WTC11 (cell line): ENCODE results near the gene ZGPAT. TPM values are rescaled to one million over a fixed set of nuclear protein-coding genes. Genes with fewer than 3 reads are reported as not detected.

Source experiments
- ATAC-seq: fragments of 200-7000 bp; cut with Tn5 transposase; 2 replicates; pipeline ENCODE4 v1.10.0; 2021; ENCODE audit warnings: mild to moderate bottlenecking, moderate library complexity
- CTCF ChIA-PET: fragments of 300-600 bp; sonication (Branson Sonifier 250); formaldehyde crosslinking; loops from one replicate; lab custom pipeline; 2021; ENCODE audit warnings: antibody characterized with exemption; lab: Charles Lee
- POLR2A ChIA-PET: fragments of 350-600 bp; sonication (Branson Sonifier 250); formaldehyde crosslinking; loops from one replicate; lab custom pipeline; 2021; ENCODE audit warnings: antibody characterized with exemption; lab: Charles Lee
- DNase-seq: peaks from one replicate; pipeline ENCODE4 v3.0.0; 2021; ENCODE audit warnings: low spot score
- H3K27ac Mint-ChIP-seq: 2 replicates; pipeline ENCODE4 v1.8.0; 2021; ENCODE audit warnings: mixed read lengths
- H3K27me3 Mint-ChIP-seq: 2 replicates; pipeline ENCODE4 v1.8.0; 2021; ENCODE audit warnings: low read depth, mild to moderate bottlenecking, moderate library complexity, mixed read lengths
- H3K36me3 Mint-ChIP-seq: 2 replicates; pipeline ENCODE4 v1.8.0; 2021; ENCODE audit warnings: mixed read lengths
- H3K4me1 Mint-ChIP-seq: 2 replicates; pipeline ENCODE4 v1.8.0; 2022; ENCODE audit warnings: mixed read lengths
- H3K4me3 Mint-ChIP-seq: 2 replicates; pipeline ENCODE4 v1.8.0; 2021; ENCODE audit warnings: mild to moderate bottlenecking, moderate library complexity, mixed read lengths
- H3K9me3 Mint-ChIP-seq: 2 replicates; pipeline ENCODE4 v1.8.0; 2021; ENCODE audit warnings: mixed read lengths
- ATF1 ChIP-seq: sonication (generic); formaldehyde crosslinking; IDR thresholded peaks from 2 replicates; pipeline ENCODE4 v1.8.1; 2023; ENCODE audit warnings: mild to moderate bottlenecking, moderate library complexity, missing genetic modification reagents
- CREB1 ChIP-seq: sonication (generic); formaldehyde crosslinking; IDR thresholded peaks from 2 replicates; pipeline ENCODE4 v1.8.0; 2023; ENCODE audit warnings: mild to moderate bottlenecking, missing genetic modification reagents
- FOXK1 ChIP-seq: sonication (generic); formaldehyde crosslinking; IDR thresholded peaks from 2 replicates; pipeline ENCODE4 v1.8.0; 2022; ENCODE audit warnings: mild to moderate bottlenecking, moderate library complexity, missing genetic modification reagents
- GRHL2 ChIP-seq: fragments of 250-450 bp; sonication (Bioruptor Pico); IDR thresholded peaks from 2 replicates; pipeline ENCODE4 v1.8.0; 2022; ENCODE audit warnings: mild to moderate bottlenecking, moderate library complexity; ENCODE audit not compliant: insufficient replicate concordance, severe bottlenecking
- HMGA2 ChIP-seq: fragments of 250-450 bp; sonication (Bioruptor Pico); IDR thresholded peaks from 2 replicates; pipeline ENCODE4 v1.4.0; 2021; ENCODE audit warnings: mild to moderate bottlenecking, moderate library complexity
- MYBL2 ChIP-seq: sonication (generic); formaldehyde crosslinking; IDR thresholded peaks from 2 replicates; pipeline ENCODE4 v1.8.1; 2023; ENCODE audit warnings: mild to moderate bottlenecking, moderate library complexity, missing genetic modification reagents
- NFYB ChIP-seq: sonication (generic); formaldehyde crosslinking; conservative IDR thresholded peaks from 2 replicates; pipeline ENCODE4 v1.8.0; 2022; ENCODE audit warnings: low read depth, missing genetic modification reagents
- RORB ChIP-seq: fragments of 250-450 bp; sonication (Bioruptor Pico); IDR thresholded peaks from 2 replicates; pipeline ENCODE4 v1.9.0; 2021; ENCODE audit warnings: mild to moderate bottlenecking
- SP1 ChIP-seq: sonication (generic); formaldehyde crosslinking; conservative IDR thresholded peaks from 2 replicates; pipeline ENCODE4 v1.8.1; 2022; ENCODE audit warnings: missing genetic modification reagents
- ZNF121 ChIP-seq: sonication (generic); formaldehyde crosslinking; IDR thresholded peaks from 2 replicates; pipeline ENCODE4 v1.8.0; 2023; ENCODE audit warnings: missing genetic modification reagents
- ZNF138 ChIP-seq: sonication (generic); formaldehyde crosslinking; conservative IDR thresholded peaks from 2 replicates; pipeline ENCODE4 v1.8.1; 2022; ENCODE audit warnings: mild to moderate bottlenecking, moderate library complexity, missing genetic modification reagents
- ZNF317 ChIP-seq: sonication (generic); formaldehyde crosslinking; IDR thresholded peaks from 2 replicates; pipeline ENCODE4 v1.8.1; 2023; ENCODE audit warnings: low read depth, mild to moderate bottlenecking, moderate library complexity, missing genetic modification reagents, borderline replicate concordance
- total RNA-seq: library from RNA; stranded (reverse); gene quantifications from 3 replicates; pipeline ENCODE4 v1.2.3, GENCODE V29; 2021
- TF ChIP-seq, protein P1 (sequence below): sonication (generic); formaldehyde crosslinking; IDR thresholded peaks from 2 replicates; pipeline ENCODE4 v1.8.1; 2022; ENCODE audit warnings: missing genetic modification reagents, borderline replicate concordance
- TF ChIP-seq, protein P2 (sequence below): sonication (generic); formaldehyde crosslinking; IDR thresholded peaks from 2 replicates; pipeline ENCODE4 v1.8.0; 2023; ENCODE audit warnings: missing genetic modification reagents
- TF ChIP-seq, protein P3 (sequence below): sonication (generic); formaldehyde crosslinking; IDR thresholded peaks from 2 replicates; pipeline ENCODE4 v1.8.0; 2023; ENCODE audit warnings: missing genetic modification reagents, mild to moderate bottlenecking, borderline replicate concordance
- TF ChIP-seq, protein P4 (sequence below): sonication (generic); formaldehyde crosslinking; IDR thresholded peaks from 2 replicates; pipeline ENCODE4 v1.8.0; 2022; ENCODE audit warnings: mild to moderate bottlenecking, missing genetic modification reagents
- TF ChIP-seq, protein P5 (sequence below): fragments of 200-600 bp; IDR thresholded peaks from 2 replicates; pipeline ENCODE4 v1.8.0; 2022; ENCODE audit warnings: antibody characterized with exemption
- TF ChIP-seq, protein P6 (sequence below): sonication (generic); formaldehyde crosslinking; IDR thresholded peaks from 2 replicates; pipeline ENCODE4 v1.8.0; 2022; ENCODE audit warnings: mild to moderate bottlenecking, missing genetic modification reagents
- TF ChIP-seq, protein P7 (sequence below): fragments of 250-450 bp; sonication (Bioruptor Pico); IDR thresholded peaks from 2 replicates; pipeline ENCODE4 v1.9.0; 2021; ENCODE audit warnings: moderate library complexity, mild to moderate bottlenecking, inconsistent platforms, borderline replicate concordance

The ZGPAT gene
- total RNA-seq, 1 experiment from 2014 or later = 28.3 TPM

DNA sequence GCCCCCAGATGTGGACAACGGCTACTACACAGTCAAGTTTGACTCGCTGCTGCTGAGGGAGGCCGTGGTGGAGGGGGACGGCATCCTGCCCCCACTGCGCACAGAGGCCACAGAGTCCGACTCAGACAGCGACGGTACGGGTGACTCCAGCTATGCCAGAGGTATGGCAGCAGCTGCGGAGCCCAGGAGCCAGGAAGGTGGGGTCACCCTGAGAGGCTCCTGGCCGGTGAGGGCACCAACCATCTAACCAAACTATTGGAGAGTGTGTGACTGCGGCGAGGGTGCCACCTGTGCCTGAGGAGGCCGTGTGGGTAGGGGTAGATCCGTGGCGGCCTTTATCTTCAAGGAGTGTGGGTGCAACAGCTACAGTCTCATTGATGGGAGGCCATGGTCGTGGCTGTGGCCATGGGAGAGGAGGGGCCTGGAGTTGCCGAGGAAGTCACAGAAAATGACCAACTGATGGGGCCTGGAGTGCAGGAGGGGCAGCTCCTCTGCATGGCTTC, 25.8 kb downstream of the ZGPAT start (continued):
- TF ChIP-seq, protein P1, sequence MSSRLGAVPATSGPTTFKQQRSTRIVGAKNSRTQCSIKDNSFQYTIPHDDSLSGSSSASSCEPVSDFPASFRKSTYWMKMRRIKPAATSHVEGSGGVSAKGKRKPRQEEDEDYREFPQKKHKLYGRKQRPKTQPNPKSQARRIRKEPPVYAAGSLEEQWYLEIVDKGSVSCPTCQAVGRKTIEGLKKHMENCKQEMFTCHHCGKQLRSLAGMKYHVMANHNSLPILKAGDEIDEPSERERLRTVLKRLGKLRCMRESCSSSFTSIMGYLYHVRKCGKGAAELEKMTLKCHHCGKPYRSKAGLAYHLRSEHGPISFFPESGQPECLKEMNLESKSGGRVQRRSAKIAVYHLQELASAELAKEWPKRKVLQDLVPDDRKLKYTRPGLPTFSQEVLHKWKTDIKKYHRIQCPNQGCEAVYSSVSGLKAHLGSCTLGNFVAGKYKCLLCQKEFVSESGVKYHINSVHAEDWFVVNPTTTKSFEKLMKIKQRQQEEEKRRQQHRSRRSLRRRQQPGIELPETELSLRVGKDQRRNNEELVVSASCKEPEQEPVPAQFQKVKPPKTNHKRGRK (CRISPR knock-in tag) = no peak
- no peak for TF ChIP-seq ZNF121 (CRISPR knock-in tag)
- TF ChIP-seq, protein P2, sequence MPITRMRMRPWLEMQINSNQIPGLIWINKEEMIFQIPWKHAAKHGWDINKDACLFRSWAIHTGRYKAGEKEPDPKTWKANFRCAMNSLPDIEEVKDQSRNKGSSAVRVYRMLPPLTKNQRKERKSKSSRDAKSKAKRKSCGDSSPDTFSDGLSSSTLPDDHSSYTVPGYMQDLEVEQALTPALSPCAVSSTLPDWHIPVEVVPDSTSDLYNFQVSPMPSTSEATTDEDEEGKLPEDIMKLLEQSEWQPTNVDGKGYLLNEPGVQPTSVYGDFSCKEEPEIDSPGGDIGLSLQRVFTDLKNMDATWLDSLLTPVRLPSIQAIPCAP = no peak
- no peak for TF ChIP-seq ZNF138
- TF ChIP-seq SP1 (CRISPR knock-in tag) = no peak
- TF ChIP-seq CREB1 (CRISPR knock-in tag) = no peak
- TF ChIP-seq MYBL2 = no peak
- no peak for TF ChIP-seq NFYB (CRISPR knock-in tag)

DNA sequence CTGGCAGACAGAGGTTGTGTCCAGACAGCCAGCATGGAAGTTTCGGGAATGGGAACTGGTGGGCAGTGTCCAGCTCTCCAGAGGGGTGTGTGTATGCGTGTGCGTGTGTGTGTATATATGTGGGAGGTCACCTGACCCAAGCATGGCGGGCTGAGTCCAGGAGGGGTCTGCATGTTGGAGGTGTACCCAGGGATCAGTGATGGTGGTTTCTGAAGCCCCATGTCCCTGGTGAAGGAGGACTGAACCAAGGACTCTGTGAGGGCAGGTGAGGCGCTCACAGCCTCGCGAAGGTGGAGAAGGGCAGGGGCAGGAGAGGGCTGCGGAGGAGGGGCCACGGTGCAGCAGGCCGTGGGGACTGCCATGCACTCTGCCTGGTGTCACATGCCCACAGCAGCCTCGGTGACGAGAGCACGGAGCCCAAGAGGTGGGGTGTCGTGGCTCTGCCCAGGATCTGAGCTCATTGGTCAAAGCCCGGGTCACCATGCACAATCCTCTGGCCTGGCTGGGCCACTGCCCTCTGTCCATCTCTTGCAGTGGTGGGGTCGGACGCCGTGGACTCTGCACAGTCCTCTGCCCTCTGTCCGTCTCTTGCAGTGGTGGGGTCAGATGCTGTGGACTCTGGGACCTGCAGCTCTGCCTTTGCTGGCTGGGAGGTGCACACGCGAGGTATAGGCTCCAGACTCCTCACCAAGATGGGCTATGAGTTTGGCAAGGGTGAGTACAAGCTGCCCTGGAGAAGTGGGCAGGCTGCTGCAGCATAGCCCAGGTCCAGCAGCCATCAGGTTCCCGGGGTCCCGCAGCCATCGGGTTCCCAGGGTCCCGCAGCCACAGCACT, 26.5 kb downstream of the ZGPAT start:
- Mint-ChIP-seq H3K27me3 (no peaks in the 10 kb centered on the region), H3K4me3 (no peak overlapping the region), H3K27ac (no peak overlapping the region; the same call in 1 of the 2 replicates), H3K9me3 (no peaks in the 10 kb centered on the region), H3K36me3 (peaks cover 8% of the 10 kb centered on the region; the same call in 1 of the 2 replicates), H3K4me1 (no peaks in the 10 kb centered on the region)
- POLR2A ChIA-PET = no interaction called here
- no peak for ATAC-seq
- CTCF ChIA-PET = interaction anchor here (3.1 kb wide), 1 partner anchor 41 kb away, joined by 14 read pairs; no protein-coding TSS in a partner anchor
- DNase-seq = no peak
- TF ChIP-seq FOXK1 (CRISPR knock-in tag) = no peak
- no peak for TF ChIP-seq HMGA2 (CRISPR knock-in tag)
- no peak for TF ChIP-seq CREB1 (CRISPR knock-in tag)
- TF ChIP-seq, protein P3, sequence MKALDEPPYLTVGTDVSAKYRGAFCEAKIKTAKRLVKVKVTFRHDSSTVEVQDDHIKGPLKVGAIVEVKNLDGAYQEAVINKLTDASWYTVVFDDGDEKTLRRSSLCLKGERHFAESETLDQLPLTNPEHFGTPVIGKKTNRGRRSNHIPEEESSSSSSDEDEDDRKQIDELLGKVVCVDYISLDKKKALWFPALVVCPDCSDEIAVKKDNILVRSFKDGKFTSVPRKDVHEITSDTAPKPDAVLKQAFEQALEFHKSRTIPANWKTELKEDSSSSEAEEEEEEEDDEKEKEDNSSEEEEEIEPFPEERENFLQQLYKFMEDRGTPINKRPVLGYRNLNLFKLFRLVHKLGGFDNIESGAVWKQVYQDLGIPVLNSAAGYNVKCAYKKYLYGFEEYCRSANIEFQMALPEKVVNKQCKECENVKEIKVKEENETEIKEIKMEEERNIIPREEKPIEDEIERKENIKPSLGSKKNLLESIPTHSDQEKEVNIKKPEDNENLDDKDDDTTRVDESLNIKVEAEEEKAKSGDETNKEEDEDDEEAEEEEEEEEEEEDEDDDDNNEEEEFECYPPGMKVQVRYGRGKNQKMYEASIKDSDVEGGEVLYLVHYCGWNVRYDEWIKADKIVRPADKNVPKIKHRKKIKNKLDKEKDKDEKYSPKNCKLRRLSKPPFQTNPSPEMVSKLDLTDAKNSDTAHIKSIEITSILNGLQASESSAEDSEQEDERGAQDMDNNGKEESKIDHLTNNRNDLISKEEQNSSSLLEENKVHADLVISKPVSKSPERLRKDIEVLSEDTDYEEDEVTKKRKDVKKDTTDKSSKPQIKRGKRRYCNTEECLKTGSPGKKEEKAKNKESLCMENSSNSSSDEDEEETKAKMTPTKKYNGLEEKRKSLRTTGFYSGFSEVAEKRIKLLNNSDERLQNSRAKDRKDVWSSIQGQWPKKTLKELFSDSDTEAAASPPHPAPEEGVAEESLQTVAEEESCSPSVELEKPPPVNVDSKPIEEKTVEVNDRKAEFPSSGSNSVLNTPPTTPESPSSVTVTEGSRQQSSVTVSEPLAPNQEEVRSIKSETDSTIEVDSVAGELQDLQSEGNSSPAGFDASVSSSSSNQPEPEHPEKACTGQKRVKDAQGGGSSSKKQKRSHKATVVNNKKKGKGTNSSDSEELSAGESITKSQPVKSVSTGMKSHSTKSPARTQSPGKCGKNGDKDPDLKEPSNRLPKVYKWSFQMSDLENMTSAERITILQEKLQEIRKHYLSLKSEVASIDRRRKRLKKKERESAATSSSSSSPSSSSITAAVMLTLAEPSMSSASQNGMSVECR (CRISPR knock-in tag) = no peak
- TF ChIP-seq, protein P4, sequence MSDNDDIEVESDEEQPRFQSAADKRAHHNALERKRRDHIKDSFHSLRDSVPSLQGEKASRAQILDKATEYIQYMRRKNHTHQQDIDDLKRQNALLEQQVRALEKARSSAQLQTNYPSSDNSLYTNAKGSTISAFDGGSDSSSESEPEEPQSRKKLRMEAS (CRISPR knock-in tag) = no peak
- TF ChIP-seq, protein P1 (CRISPR knock-in tag) = no peak
- TF ChIP-seq, protein P5, sequence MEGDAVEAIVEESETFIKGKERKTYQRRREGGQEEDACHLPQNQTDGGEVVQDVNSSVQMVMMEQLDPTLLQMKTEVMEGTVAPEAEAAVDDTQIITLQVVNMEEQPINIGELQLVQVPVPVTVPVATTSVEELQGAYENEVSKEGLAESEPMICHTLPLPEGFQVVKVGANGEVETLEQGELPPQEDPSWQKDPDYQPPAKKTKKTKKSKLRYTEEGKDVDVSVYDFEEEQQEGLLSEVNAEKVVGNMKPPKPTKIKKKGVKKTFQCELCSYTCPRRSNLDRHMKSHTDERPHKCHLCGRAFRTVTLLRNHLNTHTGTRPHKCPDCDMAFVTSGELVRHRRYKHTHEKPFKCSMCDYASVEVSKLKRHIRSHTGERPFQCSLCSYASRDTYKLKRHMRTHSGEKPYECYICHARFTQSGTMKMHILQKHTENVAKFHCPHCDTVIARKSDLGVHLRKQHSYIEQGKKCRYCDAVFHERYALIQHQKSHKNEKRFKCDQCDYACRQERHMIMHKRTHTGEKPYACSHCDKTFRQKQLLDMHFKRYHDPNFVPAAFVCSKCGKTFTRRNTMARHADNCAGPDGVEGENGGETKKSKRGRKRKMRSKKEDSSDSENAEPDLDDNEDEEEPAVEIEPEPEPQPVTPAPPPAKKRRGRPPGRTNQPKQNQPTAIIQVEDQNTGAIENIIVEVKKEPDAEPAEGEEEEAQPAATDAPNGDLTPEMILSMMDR = no peak
- TF ChIP-seq RORB = no peak
- TF ChIP-seq NFYB (CRISPR knock-in tag) = no peak
- TF ChIP-seq, protein P2 = no peak
- TF ChIP-seq ATF1 (CRISPR knock-in tag) = no peak
- TF ChIP-seq, protein P6, sequence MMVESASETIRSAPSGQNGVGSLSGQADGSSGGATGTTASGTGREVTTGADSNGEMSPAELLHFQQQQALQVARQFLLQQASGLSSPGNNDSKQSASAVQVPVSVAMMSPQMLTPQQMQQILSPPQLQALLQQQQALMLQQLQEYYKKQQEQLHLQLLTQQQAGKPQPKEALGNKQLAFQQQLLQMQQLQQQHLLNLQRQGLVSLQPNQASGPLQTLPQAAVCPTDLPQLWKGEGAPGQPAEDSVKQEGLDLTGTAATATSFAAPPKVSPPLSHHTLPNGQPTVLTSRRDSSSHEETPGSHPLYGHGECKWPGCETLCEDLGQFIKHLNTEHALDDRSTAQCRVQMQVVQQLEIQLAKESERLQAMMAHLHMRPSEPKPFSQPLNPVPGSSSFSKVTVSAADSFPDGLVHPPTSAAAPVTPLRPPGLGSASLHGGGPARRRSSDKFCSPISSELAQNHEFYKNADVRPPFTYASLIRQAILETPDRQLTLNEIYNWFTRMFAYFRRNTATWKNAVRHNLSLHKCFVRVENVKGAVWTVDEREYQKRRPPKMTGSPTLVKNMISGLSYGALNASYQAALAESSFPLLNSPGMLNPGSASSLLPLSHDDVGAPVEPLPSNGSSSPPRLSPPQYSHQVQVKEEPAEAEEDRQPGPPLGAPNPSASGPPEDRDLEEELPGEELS (CRISPR knock-in tag) = no peak
- TF ChIP-seq GRHL2 = no peak
- TF ChIP-seq, protein P7, sequence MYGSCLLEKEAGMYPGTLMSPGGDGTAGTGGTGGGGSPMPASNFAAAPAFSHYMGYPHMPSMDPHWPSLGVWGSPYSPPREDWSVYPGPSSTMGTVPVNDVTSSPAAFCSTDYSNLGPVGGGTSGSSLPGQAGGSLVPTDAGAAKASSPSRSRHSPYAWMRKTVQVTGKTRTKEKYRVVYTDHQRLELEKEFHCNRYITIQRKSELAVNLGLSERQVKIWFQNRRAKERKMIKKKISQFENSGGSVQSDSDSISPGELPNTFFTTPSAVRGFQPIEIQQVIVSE (CRISPR knock-in tag) = no peak
- no peak for TF ChIP-seq ZNF317 (CRISPR knock-in tag)
